ENCODE measurements around the gene SPRR2B. TPM values are rescaled to one million over a fixed set of nuclear protein-coding genes. Genes with fewer than 3 reads are reported as not detected.
"Not testable (repeated sequence)": the region's sequence is repeated elsewhere in the genome, so short reads cannot be mapped to it uniquely, and the experiment has no call there.

Gene SPRR2B
- total RNA-seq, 1 donor from 2014 or later, result not detected

DNA sequence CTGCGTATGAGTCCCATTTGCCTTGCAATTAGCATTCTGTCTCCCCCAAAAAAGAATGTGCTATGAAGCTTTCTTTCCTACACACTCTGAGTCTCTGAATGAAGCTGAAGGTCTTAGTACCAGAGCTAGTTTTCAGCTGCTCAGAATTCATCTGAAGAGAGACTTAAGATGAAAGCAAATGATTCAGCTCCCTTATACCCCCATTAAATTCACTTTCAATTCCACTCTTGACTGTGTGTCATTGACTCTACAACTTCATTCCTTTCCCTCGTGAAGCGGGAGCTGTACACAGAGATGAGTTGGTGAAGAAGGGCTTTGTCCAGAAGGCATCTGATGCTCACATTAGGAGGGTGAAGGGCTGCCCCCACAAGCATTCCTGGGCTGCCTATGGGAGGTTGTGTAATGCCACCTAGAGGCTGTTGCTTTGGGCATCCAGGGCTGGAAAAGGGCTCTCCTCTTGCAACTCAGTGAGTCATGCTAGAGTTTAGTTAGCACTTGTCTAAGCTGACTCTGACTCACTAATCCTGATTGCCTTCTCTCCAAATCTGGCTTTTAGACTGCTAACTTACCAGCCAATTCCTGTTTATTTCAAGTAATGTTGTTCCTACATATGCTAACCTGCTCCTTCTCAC lies 38.6 kb downstream of the SPRR2B start:
- DNase-seq (ENCODE audit: low spot score), result peak; percentile 27

DNA sequence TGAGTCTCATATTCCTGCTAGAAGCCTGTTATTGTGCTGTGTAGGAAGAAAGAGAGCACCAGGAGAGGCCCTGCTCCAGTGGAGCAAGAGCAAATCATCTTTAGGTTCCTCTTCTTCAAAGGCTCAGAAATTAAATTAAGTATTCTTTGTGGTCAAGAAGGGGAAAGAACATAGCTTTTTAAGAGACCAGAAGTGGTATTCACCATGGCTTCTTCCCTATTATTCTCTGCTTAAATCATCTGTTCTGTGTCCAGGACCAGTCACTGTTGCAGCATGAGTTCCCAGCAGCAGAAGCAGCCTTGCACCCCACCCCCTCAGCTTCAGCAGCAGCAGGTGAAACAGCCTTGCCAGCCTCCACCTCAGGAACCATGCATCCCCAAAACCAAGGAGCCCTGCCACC lies 39.3 kb downstream of the SPRR2B start:
- no peak for DNase-seq (ENCODE audit: low spot score)

DNA sequence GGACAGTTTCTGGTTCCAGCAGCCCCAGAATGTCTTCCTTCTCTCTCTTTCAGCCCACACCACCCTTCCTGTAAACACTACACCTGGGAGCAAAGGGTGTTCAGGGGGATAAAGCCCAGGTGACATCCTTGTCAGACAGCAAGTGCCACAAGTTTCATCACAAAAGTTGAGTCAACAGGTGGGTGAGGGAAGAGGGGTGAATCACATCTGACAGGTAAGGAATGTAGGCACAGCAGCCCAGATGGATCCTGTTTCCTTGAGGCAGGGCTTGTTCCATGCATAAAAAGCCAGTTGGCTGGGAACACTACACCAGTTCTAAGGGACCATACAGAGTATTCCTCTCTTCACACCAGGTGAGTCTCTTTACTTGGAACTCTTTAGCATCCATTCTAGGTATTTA lies 40.5 kb downstream of the SPRR2B start, which contains the start of gene SPRR1B:
Gene SPRR1B (plus strand): TSS at position 309 of the 400 bp plus-strand sequence. CDS start 1,143 bp downstream, outside the sequence.
- no peak for DNase-seq (ENCODE audit: low spot score)

DNA sequence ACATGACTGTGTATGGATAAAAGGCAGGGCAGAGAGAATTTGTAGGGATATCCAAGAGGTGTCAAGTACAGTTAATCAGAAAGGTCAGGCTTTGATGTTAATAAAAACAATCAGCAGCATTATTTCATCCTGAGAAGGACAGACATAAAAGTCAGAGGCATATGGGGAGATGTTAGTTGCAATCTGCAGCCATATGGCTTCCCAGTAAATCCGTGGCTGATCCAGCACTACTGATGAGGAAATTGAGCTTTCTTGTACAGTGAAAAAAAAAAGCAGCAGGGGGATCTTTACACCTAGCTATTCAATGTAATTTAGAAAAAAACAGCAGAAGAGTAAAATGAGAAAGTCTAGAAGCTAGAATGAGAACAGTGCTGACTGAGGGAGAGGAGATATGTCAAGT lies 42.6 kb downstream of the SPRR2B start:
- DNase-seq (ENCODE audit: low spot score), result no peak

DNA sequence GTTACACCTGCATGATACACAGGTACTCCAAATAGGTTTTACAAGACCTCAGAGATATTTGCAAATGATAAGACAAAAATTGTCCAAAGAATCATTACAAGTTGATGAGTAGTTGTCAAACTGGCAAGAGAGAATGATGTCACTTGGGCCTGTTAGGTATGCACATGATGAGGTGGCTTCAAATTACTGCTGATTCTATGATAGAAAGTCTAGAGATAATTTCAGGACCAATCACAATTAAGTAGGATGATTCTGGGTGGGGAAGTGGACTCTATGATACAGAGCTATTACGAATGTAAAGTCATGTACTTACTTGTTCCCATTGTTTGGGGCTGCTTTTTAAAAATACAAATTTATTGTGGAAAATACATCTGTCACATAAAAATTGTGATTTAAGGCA lies 45.6 kb downstream of the SPRR2B start:
- DNase-seq (ENCODE audit: low spot score), result no peak

DNA sequence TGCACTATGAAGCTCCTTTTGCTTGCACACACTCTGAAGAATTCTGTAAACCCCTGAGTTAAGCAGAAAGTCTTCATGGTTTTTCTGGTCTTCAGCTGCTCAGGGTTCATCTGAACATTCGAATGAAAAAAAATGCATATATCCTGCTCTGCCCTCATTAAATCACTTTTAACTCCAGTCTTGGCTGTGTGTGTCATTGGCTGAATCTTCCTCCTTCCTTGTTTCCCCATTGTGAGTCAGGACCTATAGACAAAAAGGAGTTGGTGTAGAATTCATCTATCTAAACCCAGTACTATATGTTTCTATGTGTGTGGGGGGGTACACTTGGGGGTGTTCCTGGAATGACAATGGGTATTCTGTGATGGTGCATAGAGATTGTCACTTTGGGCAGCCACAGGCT lies 47.0 kb downstream of the SPRR2B start:
- DNase-seq (ENCODE audit: low spot score), result no peak

DNA sequence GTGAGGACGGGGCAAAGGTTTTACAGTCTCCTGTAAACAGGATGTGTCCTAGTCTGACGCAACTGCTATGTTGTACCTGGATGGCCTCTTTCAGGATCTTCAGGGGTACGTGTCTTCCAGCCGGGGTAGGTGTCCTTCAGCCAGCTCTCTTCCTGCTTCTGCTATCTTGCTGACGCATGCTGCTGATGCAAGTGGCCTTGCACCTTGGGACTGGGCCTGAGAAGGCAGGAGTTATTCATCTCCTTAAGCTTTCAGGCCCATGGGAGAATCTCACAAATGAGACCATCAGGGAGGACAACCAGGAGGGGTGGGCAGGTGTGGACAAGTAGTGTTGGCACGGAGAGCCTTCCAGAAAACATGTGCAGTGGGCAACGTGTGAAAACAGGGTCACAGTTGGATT lies 48.3 kb downstream of the SPRR2B start:
- no peak for DNase-seq (ENCODE audit: low spot score)

DNA sequence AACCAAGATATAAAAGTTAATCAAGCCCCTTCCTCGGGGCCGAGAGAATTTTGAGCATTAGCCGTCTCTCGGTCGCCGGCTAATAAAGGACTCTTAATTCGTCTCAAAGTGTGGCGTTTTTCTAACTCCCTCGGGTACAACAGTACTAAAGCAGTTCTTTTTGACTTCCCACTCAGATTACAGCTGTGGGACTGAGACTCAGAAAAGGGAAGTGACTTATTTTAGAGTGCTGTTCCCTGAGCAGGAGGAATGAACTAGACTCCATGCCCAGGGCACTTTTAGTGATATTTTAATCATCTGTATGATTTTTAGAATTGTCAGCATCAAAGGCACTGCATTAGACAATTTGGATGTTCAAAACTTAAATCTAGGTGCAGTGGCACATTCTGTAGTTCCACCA lies 49.1 kb downstream of the SPRR2B start:
- not testable (repeated sequence) for DNase-seq (ENCODE audit: low spot score)

DNA sequence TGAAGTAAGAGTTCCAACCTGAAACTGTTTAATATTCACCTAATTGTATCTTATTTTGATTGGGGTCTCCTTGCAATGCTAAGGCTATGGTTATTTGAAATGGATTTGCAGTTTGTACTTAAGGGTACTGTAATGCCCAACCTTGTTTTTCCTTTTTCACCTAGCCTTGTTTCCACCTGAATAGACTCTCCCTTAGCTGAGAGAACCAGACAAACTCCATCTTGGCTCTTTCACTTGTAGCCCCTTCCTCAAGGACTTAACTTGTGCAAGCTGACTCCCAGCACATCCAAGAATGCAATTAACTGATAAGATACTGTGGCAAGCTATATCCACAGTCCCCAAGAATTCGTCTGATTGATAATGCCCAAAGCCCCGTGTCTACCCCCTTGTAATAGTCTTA lies 49.6 kb downstream of the SPRR2B start:
- DNase-seq (ENCODE audit: low spot score), result not testable (repeated sequence)

Other genes starting within 250 kb of the SPRR2B start
- gene LCE1A, start 244.1 kb downstream of the SPRR2B start, total RNA-seq, result not detected
- not detected for gene LCE6A, start 228.8 kb downstream of the SPRR2B start, total RNA-seq
- gene LCE7A, start 211.6 kb downstream of the SPRR2B start, total RNA-seq, result not detected
- gene SMCP, start 193.3 kb downstream of the SPRR2B start, total RNA-seq, result not detected
- gene IVL, start 163.1 kb downstream of the SPRR2B start, total RNA-seq, result not detected
- gene SPRR5, start 124.4 kb downstream of the SPRR2B start, total RNA-seq, result not detected
- gene SPRR4, start 101.0 kb downstream of the SPRR2B start, total RNA-seq, result not detected
- not detected for gene SPRR1A, start 87.5 kb downstream of the SPRR2B start, total RNA-seq
- 42.5 TPM for gene SPRR3, start 69.9 kb downstream of the SPRR2B start, total RNA-seq
- gene SPRR1B, start 40.4 kb downstream of the SPRR2B start, total RNA-seq, result not detected
- gene SPRR2D, start 30.5 kb downstream of the SPRR2B start, total RNA-seq, result not detected
- not detected for gene SPRR2A, start 14.1 kb downstream of the SPRR2B start, total RNA-seq
- not detected for gene SPRR2E, start 22.9 kb upstream of the SPRR2B start, total RNA-seq
- gene SPRR2F, start 41.9 kb upstream of the SPRR2B start, total RNA-seq, result not detected
- gene SPRR2G, start 79.3 kb upstream of the SPRR2B start, total RNA-seq, result not detected
- not detected for gene LELP1, start 131.8 kb upstream of the SPRR2B start, total RNA-seq
- gene PRR9, start 146.0 kb upstream of the SPRR2B start, total RNA-seq, result not detected
- gene LORICRIN, start 188.1 kb upstream of the SPRR2B start, total RNA-seq, result not detected
- gene PGLYRP3, start 241.3 kb upstream of the SPRR2B start, total RNA-seq, result not detected